ENCODE results near the gene LHPP. TPM values are rescaled to one million over a fixed set of nuclear protein-coding genes. Genes with fewer than 3 reads are reported as not detected.
A peak's percentile ranks its signal among the peaks of the same experiment; 100 is the strongest.

The LHPP gene
- total RNA-seq, 1 donor from 2014 or later = 7.6 TPM

GRCh38 chr10:124614003-124614659 lies 152.5 kb downstream of the LHPP start:
- TF ChIP-seq CTCF (IDR thresholded peaks at IDR 0.05; ENCODE audit: borderline replicate concordance) = no peak
- Histone ChIP-seq H3K4me1 (peaks cover 42% of the 10 kb centered on the region), H3K27me3 (ENCODE audit: low read depth) (no peaks in the 10 kb centered on the region), H3K36me3 (peaks cover 9% of the 10 kb centered on the region), H3K27ac (replicated peaks) (peak overlapping the region; percentile 38), H3K9me3 (replicated peaks) (no peaks in the 10 kb centered on the region), H3K4me3 (no peak overlapping the region)
- intact Hi-C loops (cut with micrococcal nuclease) = no loop called here
- no peak for DNase-seq

DNA sequence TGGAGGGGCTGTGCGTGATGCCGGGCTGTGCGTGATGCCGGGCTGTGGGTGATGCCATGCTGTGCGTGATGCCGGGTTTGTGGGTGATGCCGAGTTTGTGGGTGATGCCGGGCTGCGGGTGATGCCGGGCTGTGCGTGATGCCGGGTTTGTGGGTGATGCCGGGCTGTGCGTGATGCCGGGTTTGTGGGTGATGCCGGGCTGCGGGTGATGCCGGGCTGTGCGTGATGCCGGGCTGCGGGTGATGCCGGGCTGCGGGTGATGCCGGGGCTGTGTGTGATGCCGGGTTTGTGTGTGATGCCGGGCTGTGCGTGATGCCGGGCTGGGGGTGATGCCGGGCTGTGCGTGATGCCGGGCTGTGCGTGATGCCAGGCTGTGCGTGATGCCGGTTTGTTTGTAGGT lies 153.6 kb downstream of the LHPP start:
- peaks cover 52% of the 10 kb centered on the region for H3K4me1 ChIP-seq
- intact Hi-C loops (cut with micrococcal nuclease) = no loop called here

DNA sequence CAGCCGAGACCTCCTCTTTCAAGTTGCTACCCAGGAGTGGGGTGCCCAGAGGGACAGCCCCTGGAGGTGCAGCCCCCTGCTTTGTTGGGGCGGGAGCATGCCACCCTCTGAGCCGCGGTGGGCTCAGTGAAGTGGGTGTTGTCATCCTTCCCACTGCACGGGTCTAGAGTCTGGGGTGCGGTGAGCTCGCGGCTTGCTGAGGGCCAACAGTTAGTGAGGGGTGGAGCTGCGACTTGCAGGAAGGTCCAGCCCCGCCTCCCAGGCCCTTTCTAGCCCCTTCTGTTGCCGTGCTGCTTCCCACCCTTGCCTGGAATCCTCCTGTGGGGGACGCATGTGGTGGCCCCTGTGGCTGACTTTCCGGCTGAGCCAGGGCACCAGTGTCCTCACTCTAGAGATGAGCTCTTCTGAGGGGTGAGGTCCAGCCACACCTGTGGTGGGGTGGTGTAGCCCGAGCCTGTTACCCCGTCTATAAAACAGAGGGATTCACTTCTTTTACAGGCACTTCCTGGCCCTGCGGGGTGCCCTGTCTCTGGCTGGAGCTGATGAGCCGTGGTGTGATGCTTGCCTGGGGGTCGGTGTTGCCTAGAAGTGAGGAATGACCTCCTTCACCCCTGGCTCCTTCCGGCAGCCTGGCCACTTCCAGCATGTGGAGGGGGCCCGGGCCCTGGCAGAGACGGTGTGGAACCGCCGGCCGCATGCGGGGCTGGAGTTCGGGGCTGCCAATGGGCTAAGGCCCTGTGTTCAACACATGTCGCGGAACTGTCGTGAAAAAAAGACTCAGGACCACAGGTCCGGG lies 154.6 kb downstream of the LHPP start:
- no peaks in the 10 kb centered on the region for H3K27me3 ChIP-seq (ENCODE audit: low read depth)
- H3K4me3 ChIP-seq = no peak overlapping the region
- no peak for TF ChIP-seq CTCF (IDR thresholded peaks at IDR 0.05; ENCODE audit: borderline replicate concordance)
- no peaks in the 10 kb centered on the region for H3K9me3 ChIP-seq (replicated peaks)
- peaks cover 61% of the 10 kb centered on the region for H3K4me1 ChIP-seq
- DNase-seq = no peak
- no peak overlapping the region for H3K27ac ChIP-seq (replicated peaks)
- peaks cover 9% of the 10 kb centered on the region for H3K36me3 ChIP-seq
- intact Hi-C loops (cut with micrococcal nuclease) = no loop called here

More for the DNA sequence above, 153.6 kb downstream of the LHPP start:
- DNase-seq = no peak
- H3K4me3 ChIP-seq = no peak overlapping the region
- no peak overlapping the region for H3K27ac ChIP-seq (replicated peaks)
- H3K27me3 ChIP-seq (ENCODE audit: low read depth) = no peaks in the 10 kb centered on the region
- no peaks in the 10 kb centered on the region for H3K9me3 ChIP-seq (replicated peaks)
- no peak for TF ChIP-seq CTCF (IDR thresholded peaks at IDR 0.05; ENCODE audit: borderline replicate concordance)
- H3K36me3 ChIP-seq = peaks cover 9% of the 10 kb centered on the region

DNA sequence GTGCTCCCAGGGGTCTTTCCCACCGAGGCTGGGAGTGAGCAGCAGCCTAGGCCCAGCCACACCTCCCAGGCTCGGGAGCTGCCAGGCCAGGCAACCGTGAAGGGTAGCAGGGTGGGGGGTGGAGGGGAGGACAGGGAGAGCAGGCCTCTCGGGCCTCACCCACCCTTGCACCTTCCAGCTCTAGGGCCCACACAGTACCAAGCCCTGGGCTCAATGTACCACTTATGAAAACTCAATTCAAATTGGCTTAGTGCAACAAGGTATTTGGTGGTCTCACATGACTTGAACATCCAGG lies 155.2 kb downstream of the LHPP start:
- Histone ChIP-seq H3K4me1 (peaks cover 67% of the 10 kb centered on the region), H3K9me3 (replicated peaks) (no peaks in the 10 kb centered on the region), H3K4me3 (no peak overlapping the region), H3K36me3 (peaks cover 9% of the 10 kb centered on the region), H3K27ac (replicated peaks) (no peak overlapping the region), H3K27me3 (ENCODE audit: low read depth) (no peaks in the 10 kb centered on the region)
- TF ChIP-seq CTCF (IDR thresholded peaks at IDR 0.05; ENCODE audit: borderline replicate concordance) = no peak
- no peak for DNase-seq
- intact Hi-C loops (cut with micrococcal nuclease) = no loop called here

DNA sequence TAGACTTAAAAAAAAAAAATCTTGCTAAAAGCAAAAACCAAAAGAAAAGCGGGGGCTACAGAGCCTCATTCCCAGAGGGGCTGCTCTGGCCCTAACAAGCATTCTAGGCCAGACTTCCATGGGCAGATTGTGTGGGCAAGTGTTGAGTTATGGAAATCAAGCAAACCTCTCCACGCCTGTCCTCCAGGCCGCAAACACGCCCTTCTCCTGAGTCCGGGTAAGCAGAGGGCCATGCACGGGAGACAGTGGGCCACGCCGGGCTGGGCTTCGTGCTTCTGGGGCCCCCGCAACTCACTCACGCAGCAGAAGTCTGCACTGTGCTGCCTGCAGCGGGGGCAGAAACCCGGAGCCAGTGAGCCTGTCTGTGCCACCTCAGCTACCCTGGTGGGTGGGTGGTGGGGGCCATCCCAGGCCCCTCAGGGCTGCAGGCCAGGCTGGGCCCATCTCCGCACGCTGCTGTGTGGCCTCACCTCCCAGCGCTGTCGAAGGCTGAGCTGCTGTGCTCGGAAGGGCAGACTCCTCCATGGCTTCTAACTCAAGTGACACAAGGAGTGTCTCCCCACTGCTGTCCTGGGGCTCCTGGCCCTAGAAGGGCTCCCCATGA lies 156.9 kb downstream of the LHPP start:
- Histone ChIP-seq H3K27ac (replicated peaks) (no peak overlapping the region), H3K4me3 (no peak overlapping the region), H3K27me3 (ENCODE audit: low read depth) (no peaks in the 10 kb centered on the region), H3K36me3 (peaks cover 17% of the 10 kb centered on the region), H3K9me3 (replicated peaks) (no peaks in the 10 kb centered on the region), H3K4me1 (peaks cover 71% of the 10 kb centered on the region)
- DNase-seq = no peak
- no peak for TF ChIP-seq CTCF (IDR thresholded peaks at IDR 0.05; ENCODE audit: borderline replicate concordance)
- intact Hi-C loops (cut with micrococcal nuclease) = no loop called here
